H9 (cell line): ENCODE measurements around the gene OVOL2. TPM values are rescaled to one million over a fixed set of nuclear protein-coding genes. Genes with fewer than 3 reads are reported as not detected.
"Not testable (repeated sequence)": the region's sequence is repeated elsewhere in the genome, so short reads cannot be mapped to it uniquely, and the experiment has no call there.

Source experiments
- DNase-seq: peaks from one replicate; pipeline ENCODE4 v3.0.0-alpha.2; 2017
- H2AFZ ChIP-seq: one replicate; pipeline ENCODE4 v1.6.1; 2013; ENCODE audit warnings: mild to moderate bottlenecking, low read length, control low read depth, moderate library complexity
- H2AK5ac ChIP-seq: 2 replicates; pipeline ENCODE4 v1.6.1; 2013; ENCODE audit warnings: low read length, control low read depth, mixed read lengths; ENCODE audit not compliant: insufficient read length
- H2BK120ac ChIP-seq: one replicate; pipeline ENCODE4 v1.6.1; 2013; ENCODE audit warnings: low read depth, mild to moderate bottlenecking, low read length, control low read depth, inconsistent platforms; ENCODE audit not compliant: poor library complexity, severe bottlenecking
- H2BK12ac ChIP-seq: 2 replicates; pipeline ENCODE4 v1.6.1; 2013; ENCODE audit warnings: low read length, control low read depth, mixed read lengths, low read depth; ENCODE audit not compliant: insufficient read length
- H2BK15ac ChIP-seq: 2 replicates; pipeline ENCODE4 v1.6.1; 2013; ENCODE audit warnings: low read depth, low read length, control low read depth
- H2BK20ac ChIP-seq: one replicate; pipeline ENCODE4 v1.6.1; 2013; ENCODE audit warnings: low read depth, mild to moderate bottlenecking, low read length, control low read depth, inconsistent platforms; ENCODE audit not compliant: poor library complexity, severe bottlenecking
- H2BK5ac ChIP-seq: 2 replicates; pipeline ENCODE4 v1.6.1; 2013; ENCODE audit warnings: low read length, control low read depth, mixed read lengths; ENCODE audit not compliant: insufficient read length
- H3K14ac ChIP-seq: 2 replicates; pipeline ENCODE4 v1.6.1; 2013; ENCODE audit warnings: low read length, control low read depth; ENCODE audit not compliant: insufficient read depth
- H3K18ac ChIP-seq: 2 replicates; pipeline ENCODE4 v1.6.1; 2013; ENCODE audit warnings: low read depth, mild to moderate bottlenecking, mixed read lengths, low read length, control low read depth; ENCODE audit not compliant: insufficient read length
- H3K23ac ChIP-seq: 2 replicates; pipeline ENCODE4 v1.6.1; 2013; ENCODE audit warnings: low read length, control low read depth, mixed read lengths, low read depth; ENCODE audit not compliant: insufficient read length
- H3K23me2 ChIP-seq: 2 replicates; pipeline ENCODE4 v1.6.1; 2013; ENCODE audit warnings: low read depth, mild to moderate bottlenecking, mixed read lengths, low read length, control low read depth; ENCODE audit not compliant: insufficient read length, poor library complexity, severe bottlenecking
- H3K27ac ChIP-seq: 2 replicates; pipeline ENCODE4 v1.5.1; 2013; ENCODE audit warnings: low read length, control low read depth, mixed read lengths, low read depth; ENCODE audit not compliant: insufficient read length
- H3K27me3 ChIP-seq: 2 replicates; pipeline ENCODE4 v1.6.1; 2013; ENCODE audit warnings: low read length, control low read depth, inconsistent platforms; ENCODE audit not compliant: insufficient read depth
- H3K4ac ChIP-seq: 2 replicates; pipeline ENCODE4 v1.6.1; 2013; ENCODE audit warnings: low read depth, mild to moderate bottlenecking, control low read depth, inconsistent platforms, low read length, moderate library complexity
- H3K4me1 ChIP-seq: 2 replicates; pipeline ENCODE4 v1.6.1; 2013; ENCODE audit warnings: low read length, control low read depth, inconsistent platforms; ENCODE audit not compliant: insufficient read depth
- H3K4me2 ChIP-seq: 2 replicates; pipeline ENCODE4 v1.6.1; 2013; ENCODE audit warnings: low read length, control low read depth, mixed read lengths; ENCODE audit not compliant: insufficient read length, insufficient read depth
- H3K56ac ChIP-seq: 2 replicates; pipeline ENCODE4 v1.6.1; 2013; ENCODE audit warnings: low read depth, mild to moderate bottlenecking, mixed read lengths, low read length, control low read depth; ENCODE audit not compliant: insufficient read length
- H3K79me1 ChIP-seq: 2 replicates; pipeline ENCODE4 v1.6.1; 2013; ENCODE audit warnings: low read depth, mild to moderate bottlenecking, moderate library complexity, low read length, control low read depth, inconsistent platforms; ENCODE audit not compliant: insufficient read depth, poor library complexity, severe bottlenecking
- H3K79me2 ChIP-seq: 2 replicates; pipeline ENCODE4 v1.6.1; 2013; ENCODE audit warnings: low read length, control low read depth, inconsistent platforms; ENCODE audit not compliant: insufficient read depth
- H3K9ac ChIP-seq: 2 replicates; pipeline ENCODE4 v1.6.1; 2013; ENCODE audit warnings: low read length, control low read depth, mixed read lengths; ENCODE audit not compliant: insufficient read length; ENCODE audit errors: extremely low read depth
- H3K9me3 ChIP-seq: one replicate; pipeline ENCODE4 v1.6.1; 2013; ENCODE audit warnings: low read depth, low read length, inconsistent platforms; ENCODE audit not compliant: control insufficient read depth
- H3T11ph ChIP-seq: one replicate; pipeline ENCODE4 v1.6.1; 2013; ENCODE audit warnings: mild to moderate bottlenecking, low read length, control low read depth, inconsistent platforms
- H4K20me1 ChIP-seq: one replicate; pipeline ENCODE4 v1.6.1; 2013; ENCODE audit not compliant: control insufficient read depth, insufficient read length, insufficient read depth
- H4K5ac ChIP-seq: 2 replicates; pipeline ENCODE4 v1.6.1; 2013; ENCODE audit warnings: low read depth, mild to moderate bottlenecking, mixed read lengths, low read length, control low read depth; ENCODE audit not compliant: insufficient read length
- H4K8ac ChIP-seq: replicated peaks from 2 replicates; pipeline ENCODE4 v1.6.1; 2013; ENCODE audit warnings: low read length, control low read depth, mixed read lengths, low read depth; ENCODE audit not compliant: insufficient read length
- H4K91ac ChIP-seq: 2 replicates; pipeline ENCODE4 v1.6.1; 2013; ENCODE audit warnings: low read depth, mild to moderate bottlenecking, moderate library complexity, mixed read lengths, low read length, control low read depth; ENCODE audit not compliant: insufficient read length
- H3K27ac Mint-ChIP-seq, 3 experiments: 2 replicates in 2 of 3; 3 replicates in 1 of 3; pipeline ENCODE4 v1.8.0; 2020 to 2021; ENCODE audit warnings: mixed read lengths in 3 of 3, mild to moderate bottlenecking in 1 of 3, moderate library complexity in 1 of 3
- H3K27me3 Mint-ChIP-seq: 2 replicates; pipeline ENCODE4 v1.8.0; 2021; ENCODE audit warnings: low read depth, mild to moderate bottlenecking, moderate library complexity, mixed read lengths
- H3K36me3 Mint-ChIP-seq, 3 experiments: 2 replicates in 2 of 3; 3 replicates in 1 of 3; pipeline ENCODE4 v1.8.0; 2020 to 2021; ENCODE audit warnings: low read depth in 3 of 3, mixed read lengths in 3 of 3; ENCODE audit not compliant: insufficient read depth in 1 of 3
- H3K4me1 Mint-ChIP-seq, 2 experiments: 2 replicates each; pipeline ENCODE4 v1.8.0; 2020; ENCODE audit warnings: mixed read lengths in 2 of 2
- H3K4me3 Mint-ChIP-seq, 2 experiments: 2 replicates in 1 of 2; 3 replicates in 1 of 2; pipeline ENCODE4 v1.8.0; 2020 to 2021; ENCODE audit warnings: mild to moderate bottlenecking in 2 of 2, mixed read lengths in 2 of 2, moderate library complexity in 1 of 2
- H3K9me3 Mint-ChIP-seq, 2 experiments: 2 replicates in 1 of 2; 3 replicates in 1 of 2; pipeline ENCODE4 v1.8.0; 2020; ENCODE audit warnings: mild to moderate bottlenecking in 2 of 2, mixed read lengths in 2 of 2, moderate library complexity in 1 of 2
- WGBS: extraction: QIAGEN DNeasy Blood & Tissue Kit; methylation state at CpG from one replicate; pipeline ENCODE4 v1.1.7; 2013; ENCODE audit warnings: missing lambda C conversion rate, low lambda C conversion rate, mixed read lengths; ENCODE audit not compliant: insufficient read length; ENCODE audit errors: extremely low coverage; 5-methylcytosine and 5-hydroxymethylcytosine counted together
- total RNA-seq: library from RNA; stranded (reverse); gene quantifications from 2 replicates; pipeline ENCODE4 v1.2.1, GENCODE V29; 2021
- TF ChIP-seq, protein P1 (sequence below): fragments of 200-600 bp; sonication (generic); conservative IDR thresholded peaks from 3 replicates; pipeline ENCODE4 v1.8.0; 2021; ENCODE audit warnings: antibody characterized with exemption, mild to moderate bottlenecking

The OVOL2 gene
- total RNA-seq, 1 experiment from 2014 or later: 5.8 TPM

DNA sequence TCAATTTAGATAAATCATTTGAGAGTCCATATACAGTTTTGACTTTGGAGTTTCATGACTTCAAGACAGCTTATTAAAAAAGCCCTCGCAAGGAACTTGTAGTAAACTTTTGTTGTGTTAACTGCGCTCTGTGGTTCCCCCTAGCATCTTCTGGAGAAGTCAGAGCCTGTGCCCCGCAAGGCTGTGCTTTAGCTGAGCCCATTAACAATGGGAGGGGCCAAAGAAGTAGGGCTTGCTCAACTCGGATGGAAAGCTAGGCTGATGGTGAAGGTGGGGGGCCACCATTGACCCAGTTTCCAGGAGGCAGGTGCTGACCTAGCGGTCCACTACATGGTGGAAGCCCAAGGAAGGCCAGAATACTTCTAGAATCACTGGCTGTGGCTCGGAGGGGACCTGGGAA, 29.3 kb upstream of the OVOL2 start:
- Histone ChIP-seq H3K4me2 (no peak overlapping the region), H2BK15ac (no peak overlapping the region), H3K4ac (no peak overlapping the region), H3K27me3 (no peaks in the 10 kb centered on the region), H3K23ac (no peak overlapping the region), H3K23me2 (no peaks in the 10 kb centered on the region), H3K9me3 (no peaks in the 10 kb centered on the region), H2BK5ac (no peak overlapping the region), H3K9ac (no peak overlapping the region), H3K4me1 (no peaks in the 10 kb centered on the region), H2AK5ac (no peak overlapping the region), H3K79me2 (no peaks in the 10 kb centered on the region), H4K5ac (no peak overlapping the region), H3K18ac (no peak overlapping the region), H3K14ac (no peak overlapping the region), H3T11ph (no peak overlapping the region), H3K56ac (no peak overlapping the region), H2BK12ac (no peak overlapping the region), H2BK20ac (no peak overlapping the region), H2BK120ac (no peak overlapping the region), H2AFZ (no peak overlapping the region), H4K8ac (no peak overlapping the region), H4K20me1 (no peaks in the 10 kb centered on the region), H3K27ac (no peak overlapping the region), H3K79me1 (no peaks in the 10 kb centered on the region), H4K91ac (no peak overlapping the region)
- DNase-seq: peak; percentile 39
- Mint-ChIP-seq H3K27ac (no peak overlapping the region), H3K4me3 (no peak overlapping the region), H3K36me3 (no peaks in the 10 kb centered on the region), H3K27me3 (peaks cover 2% of the 10 kb centered on the region; the same call in 1 of the 2 replicates), H3K4me1 (peaks cover 5 to 8% of the 10 kb centered on the region in 2 experiments; a peak in 3 of 4 replicates), H3K9me3 (no peaks in the 10 kb centered on the region)
- TF ChIP-seq, protein P1, sequence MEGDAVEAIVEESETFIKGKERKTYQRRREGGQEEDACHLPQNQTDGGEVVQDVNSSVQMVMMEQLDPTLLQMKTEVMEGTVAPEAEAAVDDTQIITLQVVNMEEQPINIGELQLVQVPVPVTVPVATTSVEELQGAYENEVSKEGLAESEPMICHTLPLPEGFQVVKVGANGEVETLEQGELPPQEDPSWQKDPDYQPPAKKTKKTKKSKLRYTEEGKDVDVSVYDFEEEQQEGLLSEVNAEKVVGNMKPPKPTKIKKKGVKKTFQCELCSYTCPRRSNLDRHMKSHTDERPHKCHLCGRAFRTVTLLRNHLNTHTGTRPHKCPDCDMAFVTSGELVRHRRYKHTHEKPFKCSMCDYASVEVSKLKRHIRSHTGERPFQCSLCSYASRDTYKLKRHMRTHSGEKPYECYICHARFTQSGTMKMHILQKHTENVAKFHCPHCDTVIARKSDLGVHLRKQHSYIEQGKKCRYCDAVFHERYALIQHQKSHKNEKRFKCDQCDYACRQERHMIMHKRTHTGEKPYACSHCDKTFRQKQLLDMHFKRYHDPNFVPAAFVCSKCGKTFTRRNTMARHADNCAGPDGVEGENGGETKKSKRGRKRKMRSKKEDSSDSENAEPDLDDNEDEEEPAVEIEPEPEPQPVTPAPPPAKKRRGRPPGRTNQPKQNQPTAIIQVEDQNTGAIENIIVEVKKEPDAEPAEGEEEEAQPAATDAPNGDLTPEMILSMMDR: 0 out of 3 replicates have a peak, but pooled peaks have one; percentile 14
- WGBS: no CpG with 5 or more reads among the region's 6 CpGs

DNA sequence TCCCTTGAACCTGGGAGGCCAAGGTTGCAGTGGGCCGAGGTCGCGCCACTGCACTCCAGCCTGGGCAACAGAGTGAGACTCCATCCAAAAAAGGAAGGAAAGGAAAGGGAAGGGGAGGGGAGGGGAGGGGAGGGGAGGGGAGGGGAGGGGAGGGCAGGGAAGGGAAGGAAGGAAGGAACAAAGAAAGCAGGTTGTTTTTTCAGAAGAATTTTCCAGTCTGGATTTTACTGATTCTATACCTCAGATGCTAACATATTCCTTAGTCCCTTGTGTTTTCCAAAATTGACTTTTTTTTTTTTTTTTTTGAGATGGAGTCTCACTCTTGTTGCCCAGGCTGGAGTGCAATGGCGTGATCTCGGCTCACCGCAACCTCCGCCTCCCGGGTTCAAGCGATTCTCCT, 23.1 kb upstream of the OVOL2 start:
- WGBS: no CpG with 5 or more reads among the region's 9 CpGs
- H3K27me3 ChIP-seq: not testable (repeated sequence)

More for the DNA sequence above, 23.1 kb upstream of the OVOL2 start:
- not testable (repeated sequence) for H2BK5ac ChIP-seq, H3K23ac ChIP-seq, H2BK120ac ChIP-seq, H2BK20ac ChIP-seq, H4K5ac ChIP-seq, H3K27me3 Mint-ChIP-seq, H2AFZ ChIP-seq, H4K8ac ChIP-seq, H3K9me3 ChIP-seq, DNase-seq, H3K18ac ChIP-seq, H3K36me3 Mint-ChIP-seq, H3K4ac ChIP-seq, H3K4me3 Mint-ChIP-seq, H3K27ac Mint-ChIP-seq, H2AK5ac ChIP-seq, H3K4me1 ChIP-seq, H3K79me1 ChIP-seq, H3T11ph ChIP-seq, H3K9me3 Mint-ChIP-seq, H3K23me2 ChIP-seq, H3K4me1 Mint-ChIP-seq, H3K27ac ChIP-seq, H3K79me2 ChIP-seq, H4K91ac ChIP-seq, H4K20me1 ChIP-seq, H3K14ac ChIP-seq, H2BK12ac ChIP-seq, H3K4me2 ChIP-seq, H3K56ac ChIP-seq, H2BK15ac ChIP-seq, H3K9ac ChIP-seq
